GM18909 (cell line): ENCODE measurements around the gene BSN.

ENCODE experiments used
- ATAC-seq: cut with Tn5 transposase; IDR thresholded peaks from one replicate; pipeline ENCODE4 v1.9.1; 2021; ENCODE audit warnings: mild to moderate bottlenecking; ENCODE audit not compliant: unreplicated experiment, poor library complexity

The BSN gene

GRCh38 chr3:49623071-49623470 lies 68.8 kb downstream of the BSN start:
- no peak for ATAC-seq

GRCh38 chr3:49625071-49625470 lies 70.8 kb downstream of the BSN start:
- ATAC-seq = no peak

GRCh38 chr3:49626101-49626581 lies 71.9 kb downstream of the BSN start:
- ATAC-seq = no peak

GRCh38 chr3:49626796-49627195 lies 72.5 kb downstream of the BSN start:
- no peak for ATAC-seq

GRCh38 chr3:49627634-49628033 lies 73.4 kb downstream of the BSN start:
- no peak for ATAC-seq

GRCh38 chr3:49628249-49628648 lies 74.0 kb downstream of the BSN start:
- ATAC-seq = no peak

GRCh38 chr3:49629451-49629850 lies 75.2 kb downstream of the BSN start:
- ATAC-seq = no peak

- no peak for ATAC-seq
Observed at GRCh38 chr3:49629866-49630265, 75.6 kb downstream of the BSN start.

GRCh38 chr3:49630784-49631183 lies 76.5 kb downstream of the BSN start:
- ATAC-seq = no peak

- no peak for ATAC-seq
Observed at GRCh38 chr3:49634736-49635135, 80.5 kb downstream of the BSN start.

- no peak for ATAC-seq
Observed at GRCh38 chr3:49636883-49637609, 82.8 kb downstream of the BSN start.

- ATAC-seq = no peak
Observed at GRCh38 chr3:49638445-49638844, 84.2 kb downstream of the BSN start.

- no peak for ATAC-seq
Observed at GRCh38 chr3:49639551-49639950, 85.3 kb downstream of the BSN start.

GRCh38 chr3:49641292-49641691 lies 87.0 kb downstream of the BSN start:
- ATAC-seq = no peak

GRCh38 chr3:49641921-49642707 lies 87.8 kb downstream of the BSN start:
- ATAC-seq = no peak

GRCh38 chr3:49642708-49643145 lies 88.5 kb downstream of the BSN start:
- ATAC-seq = no peak

- ATAC-seq = no peak
Observed at GRCh38 chr3:49644684-49645083, 90.4 kb downstream of the BSN start.

GRCh38 chr3:49646236-49646635 lies 92.0 kb downstream of the BSN start:
- ATAC-seq = no peak

GRCh38 chr3:49647741-49648140 lies 93.5 kb downstream of the BSN start:
- ATAC-seq = no peak

- no peak for ATAC-seq
Observed at GRCh38 chr3:49648354-49649019, 94.2 kb downstream of the BSN start.

GRCh38 chr3:49649576-49649975 lies 95.3 kb downstream of the BSN start:
- ATAC-seq = no peak
